Measurements from ENCODE around the gene ATL2. TPM values are rescaled to one million over a fixed set of nuclear protein-coding genes. Genes with fewer than 3 reads are reported as not detected.

Gene ATL2
- total and polyA plus RNA-seq, 2 donors (not counting 3 experiments of a cell fraction or from before 2014, with no cell fraction given): 23.9 to 45.5 TPM

- Histone ChIP-seq H3K36me3 (ENCODE audit: control insufficient read depth in 2 of 2, extremely low read depth in 1 of 2, insufficient read depth in 2 of 2, low read length in 2 of 2) (no peaks in the 10 kb centered on the region), H3K4me3 (replicated peaks in 1 of 3; ENCODE audit: insufficient read depth in 1 of 3, low read depth in 1 of 3, low read length in 3 of 3) (no peak overlapping the region), H3K9me1 (replicated peaks; ENCODE audit: control insufficient read depth, extremely low read depth, insufficient read depth, low read length) (no peaks in the 10 kb centered on the region), H3K27me3 (ENCODE audit: control insufficient read depth in 2 of 2, insufficient read depth in 2 of 2, low read length in 2 of 2) (peaks cover 0 to 2% of the 10 kb centered on the region in 2 experiments), H3K27ac (ENCODE audit: insufficient read depth, low read depth, low read length) (no peak overlapping the region), H3K9me3 (replicated peaks; ENCODE audit: control insufficient read depth, insufficient read depth, low read length) (no peaks in the 10 kb centered on the region), H2AFZ (ENCODE audit: low read depth, low read length) (no peak overlapping the region), H4K20me1 (replicated peaks; ENCODE audit: control insufficient read depth, extremely low read depth, insufficient read depth, low read length) (no peaks in the 10 kb centered on the region), H3K79me2 (ENCODE audit: control insufficient read depth, insufficient read depth, low read length) (no peaks in the 10 kb centered on the region), H3K4me2 (ENCODE audit: insufficient read depth, low read length) (no peak overlapping the region), H3K9ac (replicated peaks; ENCODE audit: extremely low read depth, insufficient read depth, low read length) (no peak overlapping the region), H3K4me1 (ENCODE audit: control insufficient read depth, extremely low read depth, insufficient read depth, low read length) (no peaks in the 10 kb centered on the region)
- ChIA-PET POLR2A (no interaction called here), CTCF (no interaction called here)
- no peak for DNase-seq (ENCODE audit: low read depth, low spot score)
- FAIRE-seq: no peak
- no TSS peak for BruUV-seq (replicated peaks)
- dilution Hi-C loops (cut with MboI; ENCODE audit: extremely low pct_ligation_motif_present, low sequenced_read_pairs) (no loop called here), intact Hi-C loops (cut with micrococcal nuclease) (no loop called here)
- no peak for TF ChIP-seq MAX (IDR thresholded peaks at IDR 0.05; ENCODE audit: insufficient read depth, insufficient read length)
- TF ChIP-seq FOS (IDR thresholded peaks at IDR 0.05; ENCODE audit: borderline replicate concordance, insufficient read depth, low read length): no peak
- TF ChIP-seq JUN (IDR thresholded peaks at IDR 0.05; ENCODE audit: borderline replicate concordance, insufficient read depth, insufficient read length, low read depth): no peak
- TF ChIP-seq MYC (IDR thresholded peaks at IDR 0.05; ENCODE audit: low read depth, low read length): no peak
These were observed 116.6 kb downstream of the ATL2 start for GRCh38 chr2:38260469-38260868.

- no peak overlapping the region for H3K9ac ChIP-seq (replicated peaks; ENCODE audit: extremely low read depth, insufficient read depth, low read length)
- H3K9me1 ChIP-seq (replicated peaks; ENCODE audit: control insufficient read depth, extremely low read depth, insufficient read depth, low read length): no peaks in the 10 kb centered on the region
- no peak for DNase-seq (ENCODE audit: low read depth, low spot score)
- no peaks in the 10 kb centered on the region for H3K36me3 ChIP-seq (ENCODE audit: control insufficient read depth in 2 of 2, extremely low read depth in 1 of 2, insufficient read depth in 2 of 2, low read length in 2 of 2)
- POLR2A ChIA-PET: no interaction called here
- no peaks in the 10 kb centered on the region for H3K9me3 ChIP-seq (replicated peaks; ENCODE audit: control insufficient read depth, insufficient read depth, low read length)
- no peaks in the 10 kb centered on the region for H4K20me1 ChIP-seq (replicated peaks; ENCODE audit: control insufficient read depth, extremely low read depth, insufficient read depth, low read length)
- no TSS peak for BruUV-seq (replicated peaks)
- H3K4me1 ChIP-seq (ENCODE audit: control insufficient read depth, extremely low read depth, insufficient read depth, low read length): no peaks in the 10 kb centered on the region
- no peaks in the 10 kb centered on the region for H3K79me2 ChIP-seq (ENCODE audit: control insufficient read depth, insufficient read depth, low read length)
- H3K27me3 ChIP-seq (ENCODE audit: control insufficient read depth in 2 of 2, insufficient read depth in 2 of 2, low read length in 2 of 2): peaks cover 0 to 2% of the 10 kb centered on the region in 2 experiments
- intact Hi-C loops (cut with micrococcal nuclease) (no loop called here), dilution Hi-C loops (cut with MboI; ENCODE audit: extremely low pct_ligation_motif_present, low sequenced_read_pairs) (no loop called here)
- no peak overlapping the region for H3K4me3 ChIP-seq (replicated peaks in 1 of 3; ENCODE audit: insufficient read depth in 1 of 3, low read depth in 1 of 3, low read length in 3 of 3)
- H3K27ac ChIP-seq (ENCODE audit: insufficient read depth, low read depth, low read length): no peak overlapping the region
- H2AFZ ChIP-seq (ENCODE audit: low read depth, low read length): no peak overlapping the region
- no peak for FAIRE-seq
- H3K4me2 ChIP-seq (ENCODE audit: insufficient read depth, low read length): no peak overlapping the region
- TF ChIP-seq JUN (IDR thresholded peaks at IDR 0.05; ENCODE audit: borderline replicate concordance, insufficient read depth, insufficient read length, low read depth) (no peak), MAX (IDR thresholded peaks at IDR 0.05; ENCODE audit: insufficient read depth, insufficient read length) (no peak), GATA2 (IDR thresholded peaks at IDR 0.05; ENCODE audit: insufficient read depth, insufficient read length, low read depth, low read length) (no peak), EZH2 (IDR thresholded peaks at IDR 0.05; ENCODE audit: borderline replicate concordance, low read depth, low read length, severe bottlenecking) (no peak), POLR2AphosphoS5 (IDR thresholded peaks at IDR 0.05; ENCODE audit: insufficient read depth, low read depth, low read length) (no peak), POLR2A (IDR thresholded peaks at IDR 0.05; ENCODE audit: low read depth, low read length) (no peak), FOS (IDR thresholded peaks at IDR 0.05; ENCODE audit: borderline replicate concordance, insufficient read depth, low read length) (no peak), CTCF (IDR thresholded peaks at IDR 0.05; ENCODE audit: extremely low read depth in 1 of 2, insufficient read depth in 1 of 2, low read depth in 1 of 2, low read length in 2 of 2) (no peak), MYC (IDR thresholded peaks at IDR 0.05; ENCODE audit: low read depth, low read length) (no peak)
- CTCF ChIA-PET: interaction anchor here (1.5 kb wide), 2 partner anchors 9 to 15 kb away, joined by 5 to 6 read pairs; no protein-coding TSS in a partner anchor
These were observed 117.8 kb downstream of the ATL2 start for GRCh38 chr2:38259311-38259710.
